Measurements from ENCODE around the gene EGLN1. TPM values are rescaled to one million over a fixed set of nuclear protein-coding genes. Genes with fewer than 3 reads are reported as not detected.
"Not testable (repeated sequence)": the region's sequence is repeated elsewhere in the genome, so short reads cannot be mapped to it uniquely, and the experiment has no call there.

The EGLN1 gene
- total RNA-seq, 1 donor from 2014 or later: 16.7 TPM

- ATAC-seq: peak; percentile 89
Measured at GRCh38 chr1:231357831-231358354, 64.2 kb downstream of the EGLN1 start.

GRCh38 chr1:231357187-231357772 is 64.8 kb downstream of the EGLN1 start:
- no peak for ATAC-seq

- ATAC-seq: no peak
Measured at GRCh38 chr1:231355171-231355570, 66.9 kb downstream of the EGLN1 start.

- no peak for ATAC-seq
Measured at GRCh38 chr1:231354330-231355020, 67.6 kb downstream of the EGLN1 start.

GRCh38 chr1:231353086-231353485 is 69.0 kb downstream of the EGLN1 start:
- ATAC-seq: no peak

- no peak for ATAC-seq
Measured at GRCh38 chr1:231351816-231352215, 70.3 kb downstream of the EGLN1 start.

- not testable (repeated sequence) for ATAC-seq
Measured at GRCh38 chr1:231348856-231349255, 73.2 kb downstream of the EGLN1 start.

GRCh38 chr1:231348442-231348841 is 73.6 kb downstream of the EGLN1 start:
- no peak for ATAC-seq

- no peak for ATAC-seq
Measured at GRCh38 chr1:231347961-231348360, 74.1 kb downstream of the EGLN1 start.

GRCh38 chr1:231340328-231341013 is 81.6 kb downstream of the EGLN1 start:
- ATAC-seq: no peak

GRCh38 chr1:231338270-231339128 is 83.6 kb downstream of the EGLN1 start, which contains the start of gene SPRTN:
Gene SPRTN (plus strand): TSS chr1:231338293. CDS start chr1:231338384, 91 bp downstream.
- peak; percentile 74 for ATAC-seq

GRCh38 chr1:231337472-231338269 is 84.4 kb downstream of the EGLN1 start, which contains the start of gene EXOC8:
Gene EXOC8 (minus strand): TSS chr1:231337852. CDS start chr1:231337745, 107 bp downstream.
- ATAC-seq: peak; percentile 93

GRCh38 chr1:231337043-231337471 is 85.0 kb downstream of the EGLN1 start:
- peak; percentile 4 for ATAC-seq

GRCh38 chr1:231335663-231336602 is 86.2 kb downstream of the EGLN1 start:
- ATAC-seq: no peak

GRCh38 chr1:231334952-231335351 is 87.1 kb downstream of the EGLN1 start:
- no peak for ATAC-seq

- no peak for ATAC-seq
Measured at GRCh38 chr1:231334079-231334666, 87.9 kb downstream of the EGLN1 start.

- ATAC-seq: no peak
Measured at GRCh38 chr1:231332761-231333160, 89.3 kb downstream of the EGLN1 start.

GRCh38 chr1:231329483-231329882 is 92.6 kb downstream of the EGLN1 start:
- ATAC-seq: no peak

- no peak for ATAC-seq
Measured at GRCh38 chr1:231327617-231328016, 94.5 kb downstream of the EGLN1 start.

- ATAC-seq: no peak
Measured at GRCh38 chr1:231326248-231326647, 95.8 kb downstream of the EGLN1 start.

Measured in esophagus mucosa (tissue), 1 donor.